SK-N-SH (cell line): Measurements from ENCODE around the gene CNBD2. TPM values are rescaled to one million over a fixed set of nuclear protein-coding genes. Genes with fewer than 3 reads are reported as not detected.
A peak's percentile ranks its signal among the peaks of the same experiment; 100 is the strongest.
"Not testable (repeated sequence)": the region's sequence is repeated elsewhere in the genome, so short reads cannot be mapped to it uniquely, and the experiment has no call there.

ENCODE experiments used
- CTCF ChIA-PET: fragments of 300-600, 350-600 bp; formaldehyde crosslinking; extraction: SDS; loops from one replicate; lab custom pipeline; 2021; lab: Yijun Ruan, JAX
- POLR2A ChIA-PET: fragments of 350-600 bp; sonication (Branson Sonifier 250); formaldehyde crosslinking; extraction: SDS; loops from one replicate; lab custom pipeline; 2020; ENCODE audit warnings: antibody characterized with exemption, inconsistent platforms; lab: Yijun Ruan, JAX
- DNase-seq: peaks from one replicate; pipeline ENCODE4 v3.0.0; 2012
- H2AFZ ChIP-seq: fragments of 200-600 bp; sonication (generic); 2 replicates; pipeline ENCODE4 v1.8.1; 2016; ENCODE audit warnings: antibody characterized with exemption, mild to moderate bottlenecking, low read depth
- H3F3A ChIP-seq: fragments of 200-600 bp; sonication (generic); replicated peaks from 2 replicates; pipeline ENCODE3; 2016; ENCODE audit warnings: antibody characterized with exemption, mild to moderate bottlenecking; ENCODE audit not compliant: insufficient read depth
- H3K27ac ChIP-seq, 2 experiments: fragments of 200-500 bp in 1 of 2; fragments of 200-600 bp in 1 of 2; sonication (Bioruptor generic) in 1 of 2; sonication (generic), shearing (Covaris generic) in 1 of 2; 2 replicates each; pipeline versions ENCODE4 v1.5.1 to v1.6.1; 2014 to 2016; ENCODE audit warnings: low read depth in 2 of 2, inconsistent platforms in 1 of 2, low read length in 1 of 2, mild to moderate bottlenecking in 1 of 2, mixed read lengths in 1 of 2
- H3K27me3 ChIP-seq: fragments of 200-600 bp; sonication (generic), shearing (Covaris generic); 2 replicates; pipeline ENCODE4 v1.6.1; 2016; ENCODE audit warnings: mixed run types; ENCODE audit not compliant: insufficient read depth
- H3K36me3 ChIP-seq, 2 experiments: fragments of 200-500 bp in 1 of 2; fragments of 200-600 bp in 1 of 2; sonication (Bioruptor generic) in 1 of 2; sonication (generic) in 1 of 2; replicated peaks in 1 of 2; 2 replicates each; pipeline versions ENCODE3 to v1.5.1; 2014 to 2016; ENCODE audit warnings: low read length in 1 of 2, mild to moderate bottlenecking in 1 of 2; ENCODE audit not compliant: insufficient read depth in 2 of 2, control insufficient read depth in 1 of 2
- H3K4me1 ChIP-seq, 2 experiments: fragments of 200-500 bp in 1 of 2; fragments of 200-600 bp in 1 of 2; sonication (Bioruptor generic) in 1 of 2; sonication (generic), shearing (Covaris generic) in 1 of 2; 2 replicates each; pipeline versions ENCODE4 v1.5.1 to v1.6.1; 2014 to 2016; ENCODE audit warnings: low read depth in 1 of 2, low read length in 1 of 2, mixed run types in 1 of 2; ENCODE audit not compliant: insufficient read depth in 2 of 2, control insufficient read depth in 1 of 2
- H3K4me2 ChIP-seq: fragments of 200-600 bp; sonication (generic), shearing (Covaris generic); 2 replicates; pipeline ENCODE4 v1.6.1; 2017; ENCODE audit warnings: mixed run types
- H3K4me3 ChIP-seq, 2 experiments: fragments of 200-500 bp in 1 of 2; fragments of 200-600 bp in 1 of 2; sonication (Bioruptor generic) in 1 of 2; sonication (generic), shearing (Covaris generic) in 1 of 2; 2 replicates each; pipeline versions ENCODE4 v1.5.1 to v1.8.1; 2014 to 2016; ENCODE audit warnings: low read depth in 2 of 2, inconsistent platforms in 1 of 2, low read length in 1 of 2, mild to moderate bottlenecking in 1 of 2, mixed read lengths in 1 of 2, moderate library complexity in 1 of 2
- H3K79me2 ChIP-seq: fragments of 200-600 bp; sonication (generic); 2 replicates; pipeline ENCODE4 v1.8.1; 2017; ENCODE audit warnings: mild to moderate bottlenecking; ENCODE audit not compliant: insufficient read depth
- H3K9ac ChIP-seq: fragments of 200-600 bp; sonication (generic); 2 replicates; pipeline ENCODE4 v1.6.1; 2017; ENCODE audit warnings: mixed run types
- H3K9me2 ChIP-seq: fragments of 200-600 bp; sonication (generic); 2 replicates; pipeline ENCODE4 v1.6.1; 2017; ENCODE audit warnings: mixed run types
- H3K9me3 ChIP-seq: fragments of 200-600 bp; sonication (generic); 2 replicates; pipeline ENCODE4 v1.6.1; 2017; ENCODE audit warnings: mixed run types, mild to moderate bottlenecking, moderate library complexity
- H4K20me1 ChIP-seq: fragments of 200-600 bp; sonication (generic); 2 replicates; pipeline ENCODE4 v1.6.1; 2017; ENCODE audit warnings: mild to moderate bottlenecking, mixed run types; ENCODE audit not compliant: insufficient read depth
- FOSL2 ChIP-seq: IDR thresholded peaks from 2 replicates; pipeline ENCODE4 v1.4.0; 2012; ENCODE audit warnings: low read depth, mild to moderate bottlenecking, moderate library complexity, borderline replicate concordance
- FOXJ3 ChIP-seq: sonication (generic); formaldehyde crosslinking; IDR thresholded peaks from 2 replicates; pipeline ENCODE4 v1.5.1; 2020; ENCODE audit warnings: mild to moderate bottlenecking, missing genetic modification reagents
- JUND ChIP-seq: IDR thresholded peaks from 2 replicates; pipeline ENCODE4 v1.4.0; 2012
- MXI1 ChIP-seq: IDR thresholded peaks from 2 replicates; pipeline ENCODE4 v1.6.1; 2012; ENCODE audit warnings: mild to moderate bottlenecking, low read depth, low read length, improper control_type of control experiment
- POLR2AphosphoS5 ChIP-seq: IDR thresholded peaks from 2 replicates; pipeline ENCODE4 v1.6.1; 2012; ENCODE audit warnings: low read depth, low read length
- RAD21 ChIP-seq: IDR thresholded peaks from 2 replicates; pipeline ENCODE4 v1.6.1; 2012; ENCODE audit warnings: mild to moderate bottlenecking, low read length
- RCOR1 ChIP-seq: fragments of 150-350 bp; IDR thresholded peaks from 2 replicates; pipeline ENCODE4 v1.6.1; 2017; ENCODE audit warnings: antibody characterized with exemption, low read length
- RFX5 ChIP-seq: IDR thresholded peaks from 2 replicates; pipeline ENCODE4 v1.6.1; 2012; ENCODE audit warnings: mild to moderate bottlenecking, improper control_type of control experiment, low read length
- SMC3 ChIP-seq: IDR thresholded peaks from 2 replicates; pipeline ENCODE4 v1.6.1; 2012; ENCODE audit warnings: low read depth, low read length, improper control_type of control experiment
- TAF1 ChIP-seq: IDR thresholded peaks from 2 replicates; pipeline ENCODE4 v1.6.1; 2012; ENCODE audit warnings: low read depth, mild to moderate bottlenecking, low read length, moderate library complexity, borderline replicate concordance
- TCF12 ChIP-seq: IDR thresholded peaks from 2 replicates; pipeline ENCODE4 v1.4.0; 2012
- YY1 ChIP-seq: IDR thresholded peaks from 2 replicates; pipeline ENCODE4 v1.4.0; 2012; ENCODE audit warnings: low read depth, mild to moderate bottlenecking
- WGBS: methylation state at CpG from one replicate; pipeline ENCODE4 v1.1.6; 2017; ENCODE audit warnings: low lambda C conversion rate; 5-methylcytosine and 5-hydroxymethylcytosine counted together
- polyA plus RNA-seq, 3 experiments: library from polyadenylated mRNA; depleted of rRNA; stranded (reverse); fragments of >200 nt; gene quantifications; 2 replicates each; pipeline ENCODE4 v1.2.3, GENCODE V29; 2012

The CNBD2 gene
- polyA plus RNA-seq, 1 of the 3 experiments (the other 2 are of a cell fraction), result 5.6 TPM

- H3K9me2 ChIP-seq, result no peaks in the 10 kb centered on the region
- H3K4me2 ChIP-seq, result no peak overlapping the region
- H2AFZ ChIP-seq, result no peak overlapping the region
- H3F3A ChIP-seq, result peaks cover 21% of the 10 kb centered on the region
- peaks cover 15 to 43% of the 10 kb centered on the region in 2 experiments for H3K36me3 ChIP-seq
- no peak overlapping the region for H3K9ac ChIP-seq
- POLR2A ChIA-PET, result no interaction called here
- H3K4me3 ChIP-seq, result no peak overlapping the region
- H3K4me1 ChIP-seq, result peaks cover 10 to 11% of the 10 kb centered on the region in 2 experiments; a peak in 2 of 4 replicates
- no peaks in the 10 kb centered on the region for H3K9me3 ChIP-seq
- no peaks in the 10 kb centered on the region for H4K20me1 ChIP-seq
- CTCF ChIA-PET, result interaction anchor here (1.1 to 2.4 kb wide), 11 partner anchors 12 to 327 kb away, joined by 3 to 8 read pairs (median 4); no protein-coding TSS in a partner anchor
- TF ChIP-seq FOSL2 (no peak), TAF1 (no peak), JUND (no peak), TCF12 (no peak), SMC3 (no peak)
- peaks cover 29% of the 10 kb centered on the region for H3K79me2 ChIP-seq
- no peak overlapping the region for H3K27ac ChIP-seq
- no peaks in the 10 kb centered on the region for H3K27me3 ChIP-seq
- no peak for DNase-seq
- WGBS, result 53% methylated on average over 2 of the region's 2 CpGs
These were observed 20.5 kb upstream of the CNBD2 start for GRCh38 chr20:35947907-35948306.

- H3K27me3 ChIP-seq, result no peaks in the 10 kb centered on the region
- H3K9me3 ChIP-seq, result no peaks in the 10 kb centered on the region
- TF ChIP-seq RFX5 (no peak), YY1 (no peak), SMC3 (no peak), RCOR1 (no peak), FOXJ3 (no peak), TCF12 (no peak), RAD21 (no peak), JUND (no peak), MXI1 (no peak), POLR2AphosphoS5 (no peak)
- H3K27ac ChIP-seq, result no peak overlapping the region
- no peaks in the 10 kb centered on the region for H3K9me2 ChIP-seq
- H3K4me2 ChIP-seq, result no peak overlapping the region
- ChIA-PET CTCF (no interaction called here), POLR2A (no interaction called here)
- H3K4me3 ChIP-seq, result no peak overlapping the region
- DNase-seq, result no peak
- peaks cover 33% of the 10 kb centered on the region for H3F3A ChIP-seq
- peaks cover 8 to 37% of the 10 kb centered on the region in 2 experiments for H3K36me3 ChIP-seq
- H3K79me2 ChIP-seq, result peaks cover 40% of the 10 kb centered on the region
- no peak overlapping the region for H2AFZ ChIP-seq
- H3K9ac ChIP-seq, result no peak overlapping the region
- 91% methylated on average over 7 of the region's 7 CpGs for WGBS
- no peaks in the 10 kb centered on the region for H4K20me1 ChIP-seq
- H3K4me1 ChIP-seq, result peaks cover 11 to 14% of the 10 kb centered on the region in 2 experiments; a peak in 2 of 4 replicates
These were observed 18.3 kb upstream of the CNBD2 start for GRCh38 chr20:35950093-35950492.

GRCh38 chr20:35952080-35952479 lies 16.3 kb upstream of the CNBD2 start:
- 98% methylated on average over 14 of the region's 14 CpGs for WGBS
- H3K4me2 ChIP-seq, result peak overlapping the region; percentile 80; the same call in 1 of the 2 replicates

More at GRCh38 chr20:35952080-35952479, 16.3 kb upstream of the CNBD2 start:
- H4K20me1 ChIP-seq, H3K9ac ChIP-seq, H2AFZ ChIP-seq, H3K9me3 ChIP-seq, H3K4me3 ChIP-seq, H3K9me2 ChIP-seq, H3K27me3 ChIP-seq, DNase-seq: not testable (repeated sequence)
- ChIA-PET POLR2A (interaction anchor here (0.5 to 0.9 kb wide), 3 partner anchors 8 to 1935 kb away, joined by 3 read pairs; no protein-coding TSS in a partner anchor), CTCF (interaction anchor here (1.8 kb wide), 1 partner anchor 333 kb away, joined by 3 read pairs; no protein-coding TSS in a partner anchor)
- H3F3A ChIP-seq, result peaks cover 33% of the 10 kb centered on the region
- peaks cover 11 to 18% of the 10 kb centered on the region in 2 experiments; a peak in 2 of 4 replicates for H3K4me1 ChIP-seq
- peaks cover 8 to 30% of the 10 kb centered on the region in 2 experiments for H3K36me3 ChIP-seq
- H3K27ac ChIP-seq, result peak overlapping the region in 1 of 2 experiments; percentile 93; a peak in 1 of 4 replicates
- peaks cover 40% of the 10 kb centered on the region for H3K79me2 ChIP-seq
